ENCODE data around the gene XYLT1. TPM values are rescaled to one million over a fixed set of nuclear protein-coding genes. Genes with fewer than 3 reads are reported as not detected.

The XYLT1 gene
- total RNA-seq, 1 donor from 2014 or later: under 0.01 TPM

- DNase-seq (ENCODE audit: low read depth) (no peak), FAIRE-seq (no peak)
- Histone ChIP-seq H3K27me3 (ENCODE audit: control insufficient read depth, insufficient read depth, low read length) (no peaks in the 10 kb centered on the region), H3K36me3 (ENCODE audit: control insufficient read depth, insufficient read depth, low read length) (no peaks in the 10 kb centered on the region), H3K4me3 (ENCODE audit: low read depth, low read length) (no peak overlapping the region)
- no peak for TF ChIP-seq CTCF (IDR thresholded peaks at IDR 0.05; ENCODE audit: insufficient read depth, low read length, severe bottlenecking)
Measured at GRCh38 chr16:17330044-17330443, 140.7 kb downstream of the XYLT1 start.

DNA sequence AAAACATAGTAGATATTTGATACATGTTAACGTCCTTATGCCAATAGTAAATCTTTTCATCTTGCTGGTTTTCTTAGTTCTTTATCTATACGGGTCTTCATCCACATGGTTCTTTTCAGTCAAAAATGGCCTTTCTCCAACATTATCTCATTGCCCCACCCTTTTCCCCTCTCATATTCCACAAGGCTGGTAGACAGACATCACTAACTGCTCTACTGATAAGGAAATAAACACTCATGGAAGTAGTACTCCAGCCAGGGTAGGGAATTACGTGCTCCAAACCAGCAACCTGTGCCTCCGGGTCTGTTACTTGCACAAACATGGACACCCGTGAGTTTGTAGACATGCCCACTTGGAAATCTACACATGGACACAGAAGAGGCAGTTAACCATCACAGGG, 141.4 kb downstream of the XYLT1 start:
- Histone ChIP-seq H3K27me3 (ENCODE audit: control insufficient read depth, insufficient read depth, low read length) (no peaks in the 10 kb centered on the region), H3K4me3 (ENCODE audit: low read depth, low read length) (no peak overlapping the region), H3K36me3 (ENCODE audit: control insufficient read depth, insufficient read depth, low read length) (no peaks in the 10 kb centered on the region)
- no peak for FAIRE-seq
- DNase-seq (ENCODE audit: low read depth): no peak
- TF ChIP-seq CTCF (IDR thresholded peaks at IDR 0.05; ENCODE audit: insufficient read depth, low read length, severe bottlenecking): no peak

DNA sequence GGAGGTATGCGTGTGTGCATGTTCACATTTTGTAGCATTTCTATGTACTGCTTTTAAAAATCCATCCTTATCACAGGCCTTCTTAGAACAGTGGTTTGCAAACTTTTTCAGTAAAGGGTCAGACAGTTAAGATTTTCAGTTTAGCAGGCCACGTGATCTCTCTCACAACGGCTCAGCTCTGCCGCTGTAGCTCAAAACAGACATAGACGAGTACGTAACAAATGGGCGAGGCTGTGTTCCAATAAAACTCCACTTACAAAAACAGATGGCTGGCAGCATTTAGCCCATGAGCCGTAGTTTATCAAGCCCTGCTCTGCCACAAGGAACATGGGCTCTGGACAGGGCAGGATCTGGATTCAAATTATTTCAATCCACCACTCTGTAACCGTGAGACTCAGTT, 141.8 kb downstream of the XYLT1 start:
- Histone ChIP-seq H3K27me3 (ENCODE audit: control insufficient read depth, insufficient read depth, low read length) (no peaks in the 10 kb centered on the region), H3K4me3 (ENCODE audit: low read depth, low read length) (no peak overlapping the region), H3K36me3 (ENCODE audit: control insufficient read depth, insufficient read depth, low read length) (no peaks in the 10 kb centered on the region)
- TF ChIP-seq CTCF (IDR thresholded peaks at IDR 0.05; ENCODE audit: insufficient read depth, low read length, severe bottlenecking): no peak
- no peak for FAIRE-seq
- DNase-seq (ENCODE audit: low read depth): no peak

DNA sequence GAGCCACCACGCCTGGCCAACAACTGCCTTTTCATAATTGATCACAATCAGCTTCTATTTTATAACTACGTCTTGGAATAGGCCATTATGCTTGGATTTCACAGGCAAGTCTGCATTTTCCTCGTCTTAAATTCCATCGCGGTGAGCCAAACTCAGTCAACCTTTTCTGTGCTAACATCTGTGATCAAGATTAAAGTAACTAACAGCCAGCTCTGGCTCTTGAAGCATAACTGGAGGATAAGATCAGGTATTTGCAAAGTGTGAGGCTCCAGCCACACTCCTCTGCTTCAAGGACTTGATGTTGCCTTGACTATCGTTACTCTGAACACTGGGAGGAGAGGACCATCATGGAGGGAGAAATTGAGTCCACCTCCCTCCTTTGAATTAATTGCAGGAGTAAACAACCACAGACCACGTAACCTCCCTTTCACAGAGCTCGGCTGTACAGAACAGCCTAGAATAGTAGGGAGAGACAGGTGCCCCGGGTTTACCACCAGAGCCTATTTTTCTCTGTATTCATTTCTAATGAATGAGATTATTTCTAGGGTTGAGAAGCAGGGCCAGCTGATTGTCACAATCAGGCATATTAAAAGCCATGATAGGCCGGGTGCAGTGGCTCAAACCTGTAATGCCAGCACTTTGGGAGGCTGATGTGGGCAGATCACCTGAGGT, 143.0 kb downstream of the XYLT1 start:
- Histone ChIP-seq H3K27me3 (ENCODE audit: control insufficient read depth, insufficient read depth, low read length) (no peaks in the 10 kb centered on the region), H3K36me3 (ENCODE audit: control insufficient read depth, insufficient read depth, low read length) (no peaks in the 10 kb centered on the region), H3K4me3 (ENCODE audit: low read depth, low read length) (no peak overlapping the region)
- DNase-seq (ENCODE audit: low read depth): no peak
- TF ChIP-seq CTCF (IDR thresholded peaks at IDR 0.05; ENCODE audit: insufficient read depth, low read length, severe bottlenecking): no peak
- no peak for FAIRE-seq

DNA sequence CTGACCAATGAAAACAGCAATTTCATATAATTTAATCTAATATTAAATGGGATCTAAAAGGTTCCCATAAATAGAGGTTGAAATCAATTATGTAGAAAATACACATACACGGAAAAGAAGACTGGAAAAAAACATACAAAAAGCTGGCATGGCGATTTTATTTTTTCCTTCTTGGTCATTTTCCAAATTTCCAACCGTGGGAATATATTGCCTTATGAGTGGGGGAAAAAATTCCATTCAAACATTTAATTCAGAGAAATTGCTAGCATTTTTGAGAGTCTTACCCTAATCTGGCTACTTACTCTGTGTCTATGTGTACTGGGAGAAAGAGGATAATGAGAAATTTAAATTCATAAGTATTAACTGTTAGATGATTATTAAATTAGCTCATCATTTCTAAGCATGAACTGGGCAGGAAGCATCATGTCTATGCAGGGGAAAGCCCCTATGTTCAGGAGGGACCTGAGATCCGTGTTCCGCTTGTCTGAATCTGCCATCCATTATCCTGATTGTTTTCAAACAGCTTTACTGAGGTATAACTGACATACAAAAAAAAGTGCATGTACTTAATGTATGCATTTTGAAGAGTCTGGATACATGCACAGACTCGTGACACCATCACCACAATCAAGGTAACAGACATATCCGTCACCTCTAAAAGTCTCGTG, 145.2 kb downstream of the XYLT1 start:
- Histone ChIP-seq H3K27me3 (ENCODE audit: control insufficient read depth, insufficient read depth, low read length) (no peaks in the 10 kb centered on the region), H3K4me3 (ENCODE audit: low read depth, low read length) (no peak overlapping the region), H3K36me3 (ENCODE audit: control insufficient read depth, insufficient read depth, low read length) (no peaks in the 10 kb centered on the region)
- FAIRE-seq (no peak), DNase-seq (ENCODE audit: low read depth) (no peak)
- TF ChIP-seq CTCF (IDR thresholded peaks at IDR 0.05; ENCODE audit: insufficient read depth, low read length, severe bottlenecking): no peak

Data from bronchial epithelial cell (primary cell).